ENCODE data around the gene VPS13A.
"Not testable (repeated sequence)": the region's sequence is repeated elsewhere in the genome, so short reads cannot be mapped to it uniquely, and the experiment has no call there.

Gene VPS13A

GRCh38 chr9:77277719-77278118 is 100.4 kb downstream of the VPS13A start:
- DNase-seq = no peak
- in situ Hi-C loops (cut with HindIII; ENCODE audit: low pct_ligation_motif_present, low pct_unique_long_range_greater_than_20kb, low sequenced_read_pairs) = no loop called here

- no peak for DNase-seq
- in situ Hi-C loops (cut with HindIII; ENCODE audit: low pct_ligation_motif_present, low pct_unique_long_range_greater_than_20kb, low sequenced_read_pairs) = no loop called here
Observed at GRCh38 chr9:77283991-77284390, 106.7 kb downstream of the VPS13A start.

DNA sequence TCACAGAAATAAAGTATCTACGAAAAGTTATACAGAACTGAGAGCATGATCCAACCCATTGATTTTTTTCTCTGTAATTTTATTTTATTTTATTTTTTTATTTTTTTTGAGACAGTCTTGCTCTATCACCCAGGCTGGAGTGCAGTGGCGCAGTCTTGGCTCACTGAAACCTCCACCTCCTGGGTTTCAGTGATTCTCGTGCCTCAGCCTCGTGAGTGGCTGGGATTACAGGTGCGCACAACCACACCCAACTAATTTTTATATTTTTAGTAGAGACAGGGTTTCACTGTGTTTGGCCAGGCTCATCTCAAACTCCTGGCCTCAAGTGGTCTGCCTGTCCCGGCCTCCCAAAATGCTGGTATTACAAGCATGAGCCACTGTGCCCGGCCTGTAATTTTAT is 107.3 kb downstream of the VPS13A start:
- in situ Hi-C loops (cut with HindIII; ENCODE audit: low pct_ligation_motif_present, low pct_unique_long_range_greater_than_20kb, low sequenced_read_pairs) = no loop called here

DNA sequence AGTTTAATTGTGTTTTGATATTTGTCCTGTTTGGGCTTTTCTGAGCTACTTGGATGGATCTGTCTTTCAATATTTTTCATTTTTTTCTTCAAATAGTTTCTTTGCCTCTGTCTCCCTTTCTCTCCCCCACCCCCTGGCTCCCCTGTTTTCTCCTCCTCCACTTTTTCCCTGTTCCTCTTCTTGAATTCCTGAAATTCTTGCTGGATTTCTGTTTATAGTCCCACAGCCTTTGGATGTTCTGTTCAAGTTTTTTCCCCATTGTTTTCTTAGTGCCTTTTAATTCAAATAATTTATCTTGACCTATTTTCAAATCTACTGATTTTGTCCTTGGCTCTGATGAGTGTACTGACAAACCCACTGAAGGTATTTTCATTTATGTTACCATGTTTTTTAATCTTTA is 113.0 kb downstream of the VPS13A start:
- no peak for DNase-seq

More for the DNA sequence above, 107.3 kb downstream of the VPS13A start:
- DNase-seq = no peak

GRCh38 chr9:77291714-77292113 is 114.4 kb downstream of the VPS13A start:
- peak; percentile 28 for DNase-seq
- in situ Hi-C loops (cut with HindIII; ENCODE audit: low pct_ligation_motif_present, low pct_unique_long_range_greater_than_20kb, low sequenced_read_pairs) = no loop called here

More for the DNA sequence above, 113.0 kb downstream of the VPS13A start:
- in situ Hi-C loops (cut with HindIII; ENCODE audit: low pct_ligation_motif_present, low pct_unique_long_range_greater_than_20kb, low sequenced_read_pairs) = no loop called here

- no peak for DNase-seq
- in situ Hi-C loops (cut with HindIII; ENCODE audit: low pct_ligation_motif_present, low pct_unique_long_range_greater_than_20kb, low sequenced_read_pairs) = no loop called here
Observed at GRCh38 chr9:77293949-77294348, 116.6 kb downstream of the VPS13A start.

DNA sequence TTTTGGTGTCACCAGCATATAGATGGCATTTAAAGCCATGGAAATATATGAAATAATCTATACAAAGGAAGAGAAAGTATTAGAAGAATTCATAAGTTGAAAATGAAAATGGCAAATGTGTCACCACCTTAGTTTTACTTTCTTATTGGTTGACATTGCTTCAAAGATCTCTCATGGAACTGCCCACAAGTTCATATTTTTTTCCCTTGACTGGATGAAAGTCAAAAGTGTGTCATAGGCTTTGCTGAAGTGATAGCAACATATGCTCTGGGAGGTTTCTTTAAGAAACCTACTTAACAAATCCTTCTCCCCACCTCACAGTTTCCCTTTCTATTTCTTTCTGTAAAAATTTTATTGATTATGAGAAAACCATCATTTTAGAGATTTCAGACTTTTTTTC is 127.2 kb downstream of the VPS13A start:
- no peak for DNase-seq
- in situ Hi-C loops (cut with HindIII; ENCODE audit: low pct_ligation_motif_present, low pct_unique_long_range_greater_than_20kb, low sequenced_read_pairs) = no loop called here

DNA sequence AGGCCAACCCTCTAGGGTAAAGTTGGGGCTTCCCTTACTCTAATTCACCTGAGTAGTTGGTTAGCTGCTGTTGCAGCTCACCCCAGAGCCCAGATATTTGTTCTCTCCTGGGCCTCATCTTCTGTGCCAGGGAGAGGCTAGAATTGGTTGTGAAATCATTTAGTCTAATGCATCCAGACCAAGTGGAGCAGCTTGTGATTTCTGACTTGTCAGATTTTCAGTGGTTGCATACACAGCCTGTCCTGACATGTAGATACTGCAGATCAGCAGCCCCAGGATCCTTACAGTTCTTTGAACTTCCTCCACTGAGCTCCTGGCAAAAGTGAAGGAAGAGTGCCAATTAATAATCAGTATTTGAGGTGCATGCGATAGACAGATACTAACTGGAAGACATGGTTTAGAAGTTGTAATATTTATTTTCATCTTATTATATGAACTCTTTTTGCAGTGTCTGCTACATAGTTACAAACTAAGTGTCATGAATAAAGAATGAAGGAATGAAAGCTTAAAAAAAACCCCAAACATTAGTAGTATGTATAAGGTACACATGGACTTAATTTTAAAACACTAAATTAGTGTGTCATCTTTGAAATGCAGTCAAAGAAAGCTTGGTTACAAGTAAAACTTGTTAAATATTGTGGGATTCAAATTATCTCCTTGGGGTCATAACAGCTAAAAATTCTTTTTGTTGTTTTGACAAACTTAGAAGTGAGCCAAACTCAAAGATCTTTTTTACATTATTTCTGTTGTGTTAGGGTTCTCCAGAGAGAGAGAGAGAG is 128.5 kb downstream of the VPS13A start:
- DNase-seq = no peak
- in situ Hi-C loops (cut with HindIII; ENCODE audit: low pct_ligation_motif_present, low pct_unique_long_range_greater_than_20kb, low sequenced_read_pairs) = no loop called here

- no peak for DNase-seq
- in situ Hi-C loops (cut with HindIII; ENCODE audit: low pct_ligation_motif_present, low pct_unique_long_range_greater_than_20kb, low sequenced_read_pairs) = no loop called here
Observed at GRCh38 chr9:77307166-77307565, 129.8 kb downstream of the VPS13A start.

DNA sequence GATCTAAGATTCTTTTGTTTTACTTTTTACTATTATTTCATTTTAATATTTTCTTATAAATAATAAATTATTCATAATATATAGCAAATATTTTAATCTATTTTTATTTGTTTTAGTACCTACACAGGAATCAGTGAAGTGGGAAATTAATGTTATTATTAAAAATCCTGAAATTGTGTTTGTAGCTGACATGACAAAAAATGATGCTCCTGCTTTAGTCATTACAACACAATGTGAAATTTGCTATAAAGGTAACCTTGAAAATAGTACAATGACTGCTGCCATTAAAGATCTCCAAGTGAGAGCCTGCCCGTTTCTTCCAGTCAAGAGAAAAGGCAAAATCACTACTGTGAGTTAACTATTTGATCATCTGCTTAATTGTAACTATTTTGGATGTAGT is 138.7 kb downstream of the VPS13A start:
- in situ Hi-C loops (cut with HindIII; ENCODE audit: low pct_ligation_motif_present, low pct_unique_long_range_greater_than_20kb, low sequenced_read_pairs) = no loop called here
- DNase-seq = no peak

DNA sequence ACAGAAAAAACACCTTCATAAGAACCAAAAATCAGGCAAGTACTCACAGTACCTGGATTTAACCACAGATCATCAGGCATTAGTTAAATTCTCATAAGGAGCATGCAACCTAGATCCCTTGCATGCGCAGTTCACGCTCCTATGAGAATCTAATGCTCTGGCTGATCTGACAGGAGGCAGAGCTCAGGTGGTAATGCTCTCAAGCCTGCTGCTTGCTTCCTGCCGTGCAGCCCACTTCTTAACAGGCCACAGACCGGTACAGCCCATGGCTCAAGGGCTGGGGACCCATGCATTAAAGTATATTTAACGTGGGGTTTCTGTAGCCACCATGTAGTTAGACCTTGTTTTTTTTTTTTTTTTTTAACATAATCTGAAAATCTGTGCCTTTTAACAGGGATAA is 147.7 kb downstream of the VPS13A start:
- in situ Hi-C loops (cut with HindIII; ENCODE audit: low pct_ligation_motif_present, low pct_unique_long_range_greater_than_20kb, low sequenced_read_pairs) = no loop called here
- DNase-seq = no peak

DNA sequence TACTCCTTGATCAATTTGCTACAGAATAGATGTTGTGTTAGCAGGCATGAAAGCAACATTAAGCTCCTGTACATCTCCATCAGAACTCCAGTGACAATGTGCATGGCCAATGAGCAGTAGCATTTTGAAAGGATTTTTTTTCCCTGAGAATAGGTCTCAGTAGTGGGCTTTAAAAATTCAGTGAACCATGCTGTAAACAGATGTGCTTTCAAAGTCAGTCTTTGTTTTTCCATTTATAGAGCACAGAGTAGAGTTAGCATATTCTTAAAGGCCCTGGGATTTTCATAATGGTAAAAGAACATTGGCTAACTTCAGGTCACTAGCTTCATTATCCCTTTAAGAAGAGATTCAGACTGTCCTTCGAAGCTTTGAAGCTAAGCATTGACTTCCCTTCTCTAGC is 150.8 kb downstream of the VPS13A start:
- in situ Hi-C loops (cut with HindIII; ENCODE audit: low pct_ligation_motif_present, low pct_unique_long_range_greater_than_20kb, low sequenced_read_pairs) = no loop called here
- DNase-seq = no peak

GRCh38 chr9:77370064-77370463 is 192.7 kb downstream of the VPS13A start:
- no peak for DNase-seq
- in situ Hi-C loops (cut with HindIII; ENCODE audit: low pct_ligation_motif_present, low pct_unique_long_range_greater_than_20kb, low sequenced_read_pairs) = no loop called here

GRCh38 chr9:77374266-77374665 is 196.9 kb downstream of the VPS13A start:
- no peak for DNase-seq
- in situ Hi-C loops (cut with HindIII; ENCODE audit: low pct_ligation_motif_present, low pct_unique_long_range_greater_than_20kb, low sequenced_read_pairs) = no loop called here

- DNase-seq = peak; percentile 2
- in situ Hi-C loops (cut with HindIII; ENCODE audit: low pct_ligation_motif_present, low pct_unique_long_range_greater_than_20kb, low sequenced_read_pairs) = no loop called here
Observed at GRCh38 chr9:77375956-77376532, 198.7 kb downstream of the VPS13A start.

- DNase-seq = no peak
Observed at GRCh38 chr9:77384406-77384805, 207.1 kb downstream of the VPS13A start.

DNA sequence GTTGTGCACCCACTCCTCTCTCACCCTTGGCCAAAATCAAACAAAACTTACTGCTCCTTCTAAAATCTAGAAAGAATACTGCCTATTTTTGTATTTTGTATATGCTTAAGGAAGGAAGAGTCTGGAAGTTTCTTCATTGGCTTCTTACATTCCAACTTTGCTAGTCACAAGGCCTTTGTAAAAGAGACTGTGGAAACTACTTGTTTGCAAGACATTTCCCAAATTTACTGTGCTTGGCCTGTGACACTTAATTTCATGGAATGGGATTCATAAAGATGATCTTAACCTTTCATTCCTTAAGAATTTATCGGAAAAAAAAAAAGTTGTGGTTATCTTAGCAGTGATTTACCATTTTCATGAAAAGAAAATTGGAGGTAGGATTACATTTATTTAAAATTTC is 208.9 kb downstream of the VPS13A start:
- in situ Hi-C loops (cut with HindIII; ENCODE audit: low pct_ligation_motif_present, low pct_unique_long_range_greater_than_20kb, low sequenced_read_pairs) = no loop called here

More at GRCh38 chr9:77384406-77384805, 207.1 kb downstream of the VPS13A start:
- in situ Hi-C loops (cut with HindIII; ENCODE audit: low pct_ligation_motif_present, low pct_unique_long_range_greater_than_20kb, low sequenced_read_pairs) = no loop called here

DNA sequence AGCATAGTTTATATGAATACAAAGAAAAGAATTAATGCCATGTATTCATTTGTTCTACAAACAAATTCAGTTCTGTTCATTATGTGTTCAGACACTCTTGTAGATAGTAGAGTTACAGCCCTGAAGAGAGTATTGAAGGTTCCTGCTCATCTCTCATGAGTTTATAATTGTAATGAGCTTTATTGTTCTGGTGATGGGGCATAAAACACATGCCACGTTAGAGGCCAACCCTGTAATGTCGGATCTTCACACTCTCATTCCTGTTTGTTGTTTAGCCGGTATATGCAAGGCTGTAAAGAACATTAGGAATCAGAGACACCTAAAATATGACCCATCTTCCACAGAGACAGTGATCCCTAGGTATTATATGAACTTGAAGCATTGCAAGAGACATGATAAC is 214.5 kb downstream of the VPS13A start:
- in situ Hi-C loops (cut with HindIII; ENCODE audit: low pct_ligation_motif_present, low pct_unique_long_range_greater_than_20kb, low sequenced_read_pairs) = no loop called here
- no peak for DNase-seq

More for the DNA sequence above, 208.9 kb downstream of the VPS13A start:
- no peak for DNase-seq

- in situ Hi-C loops (cut with HindIII; ENCODE audit: low pct_ligation_motif_present, low pct_unique_long_range_greater_than_20kb, low sequenced_read_pairs) = no loop called here
- no peak for DNase-seq
Observed at GRCh38 chr9:77392328-77392727, 215.0 kb downstream of the VPS13A start.

DNA sequence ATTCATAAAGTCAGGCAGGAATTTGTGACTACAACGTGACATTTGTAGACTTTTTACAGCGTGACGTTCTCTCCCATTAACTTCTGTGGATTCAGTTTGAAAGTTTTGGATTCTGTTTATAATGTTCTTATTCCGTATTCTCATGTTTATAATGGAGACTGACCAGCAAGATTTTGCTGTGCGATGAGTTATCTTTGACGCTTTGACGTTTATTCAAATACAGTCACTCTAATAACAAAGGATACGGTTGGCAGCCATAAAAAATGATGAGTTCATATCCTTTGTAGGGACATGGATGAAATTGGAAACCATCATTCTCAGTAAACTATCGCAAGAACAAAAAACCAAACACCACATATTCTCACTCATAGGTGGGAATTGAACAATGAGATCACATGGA is 221.2 kb downstream of the VPS13A start:
- in situ Hi-C loops (cut with HindIII; ENCODE audit: low pct_ligation_motif_present, low pct_unique_long_range_greater_than_20kb, low sequenced_read_pairs); DNase-seq: not testable (repeated sequence)
